ENCODE data around the gene PRR3. TPM values are rescaled to one million over a fixed set of nuclear protein-coding genes. Genes with fewer than 3 reads are reported as not detected.

PRR3 gene
- total and polyA plus RNA-seq, 9 of the 15 experiments (the other 6 are each of a cell fraction or from before 2014, with no cell fraction given), result 23.5 to 59.6 (median 28.8) TPM

GRCh38 chr6:30571075-30571761, 14.1 kb downstream of the PRR3 start, which contains the start of gene ABCF1 (continued):
- no peak; the same call in 1 of the 2 replicates for TF ChIP-seq RFX5 (IDR thresholded peaks at IDR 0.05; ENCODE audit: low read depth, low read length)
- TF ChIP-seq HMGN3 (IDR thresholded peaks at IDR 0.05; ENCODE audit: borderline replicate concordance, extremely low read depth, insufficient read length, low read depth, low read length), result peak; percentile 98
- TF ChIP-seq ELF1 (tag; IDR thresholded peaks at IDR 0.05), result peak; percentile 83
- peak; percentile 89 for TF ChIP-seq NR2C2 (CRISPR knock-in tag; IDR thresholded peaks at IDR 0.05)
- peak; percentile 96 for TF ChIP-seq NR2C2 (tag; IDR thresholded peaks at IDR 0.05)
- no peak for TF ChIP-seq YBX1 (IDR thresholded peaks at IDR 0.05)
- peak; percentile 99 for TF ChIP-seq SUPT5H (IDR thresholded peaks at IDR 0.05)

GRCh38 chr6:30571762-30572082, 14.6 kb downstream of the PRR3 start:
- Histone ChIP-seq H3K27ac (ENCODE audit: extremely low read depth, low read depth, low read length) (peak overlapping the region; percentile 92), H3K27me3 (ENCODE audit: control insufficient read depth in 2 of 2, insufficient read depth in 2 of 2, low read length in 2 of 2) (no peaks in the 10 kb centered on the region), H2AFZ (ENCODE audit: low read depth, low read length) (peak overlapping the region; percentile 97), H3K4me3 (peak overlapping the region; percentile 67), H3K9me1 (ENCODE audit: control insufficient read depth, insufficient read depth, low read length) (peaks cover 10% of the 10 kb centered on the region), H4K20me1 (replicated peaks; ENCODE audit: control insufficient read depth, insufficient read depth, low read length) (peaks cover 12% of the 10 kb centered on the region; the same call in 1 of the 2 replicates), H3K4me2 (ENCODE audit: insufficient read depth, low read length) (peak overlapping the region; percentile 90), H3K36me3 (ENCODE audit: control insufficient read depth, insufficient read depth, low read length) (peaks cover 52% of the 10 kb centered on the region), H3K9ac (ENCODE audit: insufficient read depth in 1 of 2, low read depth in 2 of 2, low read length in 2 of 2) (peak overlapping the region; percentile 84 to 93), H3K79me2 (ENCODE audit: control insufficient read depth, insufficient read depth, low read length) (peaks cover 70% of the 10 kb centered on the region), H3K9me3 (replicated peaks; ENCODE audit: control insufficient read depth, insufficient read depth, low read depth, low read length) (no peaks in the 10 kb centered on the region), H3K4me1 (replicated peaks in 1 of 2; ENCODE audit: control insufficient read depth in 2 of 2, insufficient read depth in 2 of 2, low read length in 2 of 2) (peaks cover 24 to 35% of the 10 kb centered on the region in 2 experiments; a peak in 4 of 5 replicates)
- POLR2A ChIA-PET, result interaction anchor here (0.5 to 3.2 kb wide), 9 partner anchors 9 to 830 kb away, joined by 3 to 38 read pairs (median 10); partner anchors contain the start of genes GNL1 and PRR3
- under 1% methylated on average over 8 of the region's 8 CpGs for WGBS (ENCODE audit: insufficient coverage, low coverage, missing lambda C conversion rate)
- intact Hi-C loops (cut with micrococcal nuclease) (loop anchor here (1.0 kb wide), 1 partner anchor 14 kb away; the partner anchor contains the start of gene PRR3), in situ Hi-C loops (cut with MboI) (no loop called here)
- ATAC-seq (no peak), DNase-seq (ENCODE audit: extremely low read depth in 1 of 4, low spot score in 3 of 4) (no peak), FAIRE-seq (no peak)
- BruUV-seq (replicated peaks), result TSS peak; percentile 76
- CTCF ChIA-PET (ENCODE audit: low intra/inter-chr PET ratio), result no interaction called here
- TF ChIP-seq RBM17 (IDR thresholded peaks at IDR 0.05; ENCODE audit: borderline replicate concordance, low read depth, low read length) (no peak), DNMT1 (IDR thresholded peaks at IDR 0.05) (0 out of 2 replicates have a peak, but pooled peaks have one; percentile 81), NBN (IDR thresholded peaks at IDR 0.05; ENCODE audit: low read depth) (no peak), PTTG1 (tag; IDR thresholded peaks at IDR 0.05; ENCODE audit: low read depth) (no peak), GABPB2 (CRISPR knock-in tag; conservative IDR thresholded peaks at IDR 0.05) (no peak), HMGN3 (IDR thresholded peaks at IDR 0.05; ENCODE audit: borderline replicate concordance, extremely low read depth, insufficient read length, low read depth, low read length) (no peak), MYNN (IDR thresholded peaks at IDR 0.05) (no peak), MYNN (CRISPR knock-in tag; IDR thresholded peaks at IDR 0.05) (no peak), ZNF584 (CRISPR knock-in tag; IDR thresholded peaks at IDR 0.05; ENCODE audit: low read depth) (0 out of 2 replicates have a peak, but pooled peaks have one; percentile 15), MIER1 (IDR thresholded peaks at IDR 0.05; ENCODE audit: low read depth) (peak; percentile 44; the same call in 1 of the 2 replicates), DPF2 (IDR thresholded peaks at IDR 0.05) (peak; percentile 51; the same call in 1 of the 2 replicates), ZNF586 (CRISPR knock-in tag; conservative IDR thresholded peaks at IDR 0.05) (no peak), RAD51 (IDR thresholded peaks at IDR 0.05; ENCODE audit: borderline replicate concordance, low read depth) (no peak; the same call in 1 of the 2 replicates), TEAD1 (CRISPR knock-in tag; IDR thresholded peaks at IDR 0.05) (peak in 1 of 2 experiments; percentile 6; a peak in 1 of 4 replicates), ILF3 (IDR thresholded peaks at IDR 0.05; ENCODE audit: borderline replicate concordance) (no peak)
